ENCODE data around the gene RIMBP2.

DNA sequence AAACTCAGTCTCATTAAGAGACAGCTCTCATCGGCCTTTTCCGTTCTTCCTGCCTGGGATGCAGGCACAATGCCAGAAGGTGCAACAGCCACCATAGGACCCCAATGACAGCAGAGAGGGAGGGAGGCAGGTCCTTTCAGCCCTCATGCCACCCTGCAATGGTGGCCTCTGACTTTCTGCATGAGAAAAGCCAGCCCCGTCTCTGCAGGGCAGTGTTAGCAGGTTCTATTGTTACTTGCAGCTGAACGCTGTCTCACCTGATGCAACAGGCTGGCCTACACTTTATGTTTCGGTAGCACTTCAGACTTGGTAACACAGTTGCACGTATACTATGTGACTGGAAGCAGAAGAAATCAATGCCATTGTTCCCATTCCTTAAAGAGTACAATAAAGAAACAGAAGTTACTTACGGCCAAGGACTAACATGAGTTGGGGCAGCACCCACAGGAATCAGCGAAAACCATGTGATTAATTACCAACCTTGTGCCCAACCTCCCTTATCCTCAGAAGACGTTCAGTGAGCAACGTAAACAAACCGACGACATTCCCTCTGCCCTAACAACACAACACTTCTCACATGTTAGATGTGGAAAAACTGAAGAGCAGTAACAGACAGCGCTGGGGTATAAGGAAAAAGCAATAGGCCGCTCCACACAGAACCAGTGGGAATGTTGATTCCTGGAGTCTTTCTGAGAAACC, 102.1 kb downstream of the RIMBP2 start:
- TF ChIP-seq CTCF (conservative IDR thresholded peaks at IDR 0.05 in 1 of 2, IDR thresholded peaks at IDR 0.05 in 1 of 2; ENCODE audit: extremely low read depth in 1 of 2, insufficient read depth in 1 of 2, low read depth in 1 of 2, low read length in 2 of 2) (no peak), EZH2 (IDR thresholded peaks at IDR 0.05; ENCODE audit: borderline replicate concordance, low read length) (no peak)
